A673 (cell line): ENCODE data around the gene GMDS. TPM values are rescaled to one million over a fixed set of nuclear protein-coding genes. Genes with fewer than 3 reads are reported as not detected.

Experiments
- BruUV-seq: library from RNA; stranded (reverse); fragments of 400-500 nt; replicated peaks from 2 replicates; lab custom pipeline; 2021; lab: Mats Ljungman, UMichigan
- CTCF ChIA-PET: fragments of 300-600 bp; sonication (Branson Sonifier 250); formaldehyde crosslinking; loops from one replicate; lab custom pipeline; 2022; ENCODE audit warnings: antibody characterized with exemption; lab: Charles Lee
- POLR2A ChIA-PET: fragments of 300-600 bp; sonication (Branson Sonifier 250); formaldehyde crosslinking; loops from one replicate; lab custom pipeline; 2022; ENCODE audit warnings: antibody characterized with exemption; ENCODE audit not compliant: low non-redundant PET; lab: Charles Lee
- DNase-seq: peaks from one replicate; pipeline ENCODE4 v3.0.0-alpha.2; 2015; ENCODE audit warnings: low spot score
- H3K27ac ChIP-seq: fragments of 200-600 bp; sonication (generic); 2 replicates; pipeline ENCODE4 v1.5.1; 2016; ENCODE audit warnings: mixed run types, low read depth, mild to moderate bottlenecking, mixed read lengths, antibody characterized with exemption, low read length; ENCODE audit not compliant: poor library complexity, severe bottlenecking
- H3K27me3 ChIP-seq: fragments of 200-600 bp; sonication (generic); replicated peaks from 2 replicates; pipeline ENCODE4 v1.6.1; 2017; ENCODE audit warnings: mixed run types, low read depth, mild to moderate bottlenecking, mixed read lengths, antibody characterized with exemption, low read length; ENCODE audit not compliant: insufficient read depth, poor library complexity
- H3K36me3 ChIP-seq: fragments of 200-600 bp; sonication (generic); 2 replicates; pipeline ENCODE4 v1.6.1; 2016; ENCODE audit warnings: mixed run types, mild to moderate bottlenecking, mixed read lengths, antibody characterized with exemption, low read length; ENCODE audit not compliant: insufficient read depth, poor library complexity, severe bottlenecking
- H3K4me1 ChIP-seq: fragments of 200-600 bp; sonication (generic); 2 replicates; pipeline ENCODE4 v1.6.1; 2017; ENCODE audit warnings: mixed run types, mild to moderate bottlenecking, mixed read lengths, antibody characterized with exemption, low read length; ENCODE audit not compliant: insufficient read depth, poor library complexity, severe bottlenecking
- H3K4me3 ChIP-seq: fragments of 200-600 bp; sonication (generic); 2 replicates; pipeline ENCODE4 v1.5.1; 2016; ENCODE audit warnings: low read depth, mixed run types, mild to moderate bottlenecking, mixed read lengths, low read length; ENCODE audit not compliant: poor library complexity, severe bottlenecking
- H3K9me3 ChIP-seq: fragments of 200-600 bp; sonication (generic); 2 replicates; pipeline ENCODE4 v1.6.1; 2016; ENCODE audit warnings: mixed run types, low read depth, mild to moderate bottlenecking, mixed read lengths, antibody characterized with exemption, low read length; ENCODE audit not compliant: poor library complexity, severe bottlenecking
- CTCF ChIP-seq: fragments of 300-800, 200-600 bp; sonication (generic); conservative IDR thresholded peaks from 2 replicates; pipeline ENCODE4 v1.5.1; 2017; ENCODE audit warnings: low read depth, mild to moderate bottlenecking, antibody characterized with exemption, low read length, moderate library complexity, mixed read lengths
- EZH2 ChIP-seq: fragments of 200-600 bp; sonication (generic); IDR thresholded peaks from 2 replicates; pipeline ENCODE4 v1.6.1; 2017; ENCODE audit warnings: borderline replicate concordance, low read depth, mild to moderate bottlenecking, mixed read lengths, antibody characterized with exemption, low read length; ENCODE audit not compliant: poor library complexity, severe bottlenecking
- intact Hi-C: fragments of 100-400 bp; cut with micrococcal nuclease; formaldehyde crosslinking; loops from one replicate; pipeline ENCODE4 v1.10.0; 2022; ENCODE audit not compliant: unreplicated experiment
- total RNA-seq: library from RNA; stranded (reverse); gene quantifications from 2 replicates; pipeline ENCODE4 v1.2.3, GENCODE V29; 2021

Gene GMDS
- total RNA-seq, 1 experiment from 2014 or later: 15.2 TPM

GRCh38 chr6:2102966-2103365 lies 142.4 kb downstream of the GMDS start:
- no peaks in the 10 kb centered on the region for H3K27me3 ChIP-seq
- no peak overlapping the region for H3K27ac ChIP-seq
- no peaks in the 10 kb centered on the region for H3K9me3 ChIP-seq
- H3K4me1 ChIP-seq: peaks cover 7% of the 10 kb centered on the region
- no peaks in the 10 kb centered on the region for H3K36me3 ChIP-seq
- DNase-seq: no peak
- BruUV-seq: no TSS peak
- H3K4me3 ChIP-seq: no peak overlapping the region
- CTCF ChIA-PET: no interaction called here
- POLR2A ChIA-PET: no interaction called here
- TF ChIP-seq CTCF (no peak), EZH2 (no peak)
- intact Hi-C loops: loop anchor here (10.0 kb wide), 1 partner anchor 208 kb away; no protein-coding TSS in a partner anchor

GRCh38 chr6:2102316-2102883 lies 143.0 kb downstream of the GMDS start:
- peak; percentile 10 for DNase-seq
- no TSS peak for BruUV-seq
- H3K9me3 ChIP-seq: no peaks in the 10 kb centered on the region
- H3K27me3 ChIP-seq: no peaks in the 10 kb centered on the region
- no peak overlapping the region for H3K27ac ChIP-seq
- ChIA-PET CTCF (no interaction called here), POLR2A (no interaction called here)
- H3K4me3 ChIP-seq: no peak overlapping the region
- H3K36me3 ChIP-seq: no peaks in the 10 kb centered on the region
- peaks cover 7% of the 10 kb centered on the region for H3K4me1 ChIP-seq
- intact Hi-C loops: loop anchor here (10.0 kb wide), 1 partner anchor 208 kb away; no protein-coding TSS in a partner anchor
- no peak for TF ChIP-seq CTCF
- no peak for TF ChIP-seq EZH2

- no peaks in the 10 kb centered on the region for H3K9me3 ChIP-seq
- ChIA-PET CTCF (no interaction called here), POLR2A (no interaction called here)
- no peak overlapping the region for H3K27ac ChIP-seq
- no TSS peak for BruUV-seq
- H3K4me1 ChIP-seq: peaks cover 7% of the 10 kb centered on the region
- no peak for TF ChIP-seq EZH2
- TF ChIP-seq CTCF: no peak
- intact Hi-C loops: loop anchor here (10.0 kb wide), 1 partner anchor 206 kb away; no protein-coding TSS in a partner anchor
- H3K4me3 ChIP-seq: no peak overlapping the region
- H3K36me3 ChIP-seq: no peaks in the 10 kb centered on the region
- no peak for DNase-seq
- H3K27me3 ChIP-seq: no peaks in the 10 kb centered on the region
Measured at GRCh38 chr6:2101213-2101612, 144.2 kb downstream of the GMDS start.
